Measurements from ENCODE around the gene NRP1.

NRP1 gene

DNA sequence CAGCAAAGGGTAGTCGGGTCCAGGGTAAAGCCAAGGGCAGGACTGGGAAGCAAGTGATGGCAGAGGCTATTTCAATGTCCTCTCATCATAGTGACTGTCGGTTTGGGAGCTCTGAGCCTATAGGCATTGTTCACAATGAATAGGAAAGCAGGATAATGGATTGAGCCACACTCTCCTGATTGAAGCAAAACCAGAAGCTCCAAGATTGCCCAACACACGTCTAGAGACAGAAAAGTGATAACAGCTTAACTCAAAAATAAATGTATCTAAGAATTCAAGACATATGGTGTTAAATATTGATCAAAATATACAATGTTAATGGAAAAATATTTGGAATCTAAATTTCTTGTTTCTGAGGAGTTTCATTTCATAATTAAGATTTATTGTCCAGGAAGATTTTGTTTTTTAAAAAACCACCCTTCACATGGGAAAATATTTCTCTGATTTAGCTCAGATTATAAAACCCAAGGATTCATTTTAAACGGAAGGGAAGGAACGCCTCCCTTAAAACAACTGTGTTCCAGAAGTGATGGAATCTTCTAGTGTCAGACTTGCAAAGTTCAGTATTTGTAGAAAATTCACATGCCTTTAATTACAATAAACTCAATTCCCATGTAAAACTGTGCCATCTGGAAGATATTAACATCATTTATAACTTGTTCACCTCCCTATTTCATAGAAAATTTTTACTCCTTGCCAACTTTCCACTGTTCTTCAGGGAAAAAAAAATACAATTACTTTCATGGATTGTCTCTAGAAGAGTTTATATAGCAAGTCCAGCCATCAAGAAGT lies 54.5 kb downstream of the NRP1 start:
- Histone ChIP-seq H3K9ac (ENCODE audit: low read length) (no peak overlapping the region), H3K4me1 (ENCODE audit: control insufficient read depth, insufficient read depth, low read length) (peaks cover 11% of the 10 kb centered on the region), H3K36me3 (ENCODE audit: control insufficient read depth, insufficient read depth, low read length) (no peaks in the 10 kb centered on the region), H3K9me3 (ENCODE audit: control insufficient read depth, low read length) (no peaks in the 10 kb centered on the region), H3K4me3 (ENCODE audit: low read length) (no peak overlapping the region), H3K27me3 (ENCODE audit: control insufficient read depth, insufficient read depth, low read length) (no peaks in the 10 kb centered on the region)

GRCh38 chr10:33279276-33279675 lies 55.2 kb downstream of the NRP1 start:
- peaks cover 11% of the 10 kb centered on the region for H3K4me1 ChIP-seq (ENCODE audit: control insufficient read depth, insufficient read depth, low read length)
- no peaks in the 10 kb centered on the region for H3K27me3 ChIP-seq (ENCODE audit: control insufficient read depth, insufficient read depth, low read length)
- no peak overlapping the region for H3K9ac ChIP-seq (ENCODE audit: low read length)
- H3K9me3 ChIP-seq (ENCODE audit: control insufficient read depth, low read length): no peaks in the 10 kb centered on the region
- no peaks in the 10 kb centered on the region for H3K36me3 ChIP-seq (ENCODE audit: control insufficient read depth, insufficient read depth, low read length)
- H3K4me3 ChIP-seq (ENCODE audit: low read length): no peak overlapping the region

GRCh38 chr10:33278198-33278597 lies 56.3 kb downstream of the NRP1 start:
- Histone ChIP-seq H3K4me1 (ENCODE audit: control insufficient read depth, insufficient read depth, low read length) (peaks cover 20% of the 10 kb centered on the region), H3K9me3 (ENCODE audit: control insufficient read depth, low read length) (no peaks in the 10 kb centered on the region), H3K9ac (ENCODE audit: low read length) (no peak overlapping the region)

DNA sequence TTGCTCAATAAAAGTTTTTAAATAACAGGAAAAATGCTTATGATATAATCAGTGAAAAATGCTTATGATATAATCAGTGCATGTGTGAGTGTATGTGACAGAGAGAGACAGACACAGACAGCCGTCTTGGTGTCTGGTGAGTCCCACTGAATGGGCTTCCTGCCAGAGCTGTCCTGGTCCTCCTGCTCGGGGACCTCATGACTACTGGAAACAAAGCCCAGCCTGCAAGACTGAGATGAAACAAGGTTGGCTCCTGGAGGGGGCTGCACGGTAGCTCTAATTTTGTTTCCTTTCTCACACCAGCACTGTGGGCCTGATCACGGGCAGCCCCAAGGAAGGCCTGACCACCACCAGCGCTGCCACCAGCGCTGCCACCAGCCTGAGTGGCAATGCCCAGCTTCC lies 57.3 kb downstream of the NRP1 start:
- no peaks in the 10 kb centered on the region for H3K36me3 ChIP-seq (ENCODE audit: control insufficient read depth, insufficient read depth, low read length)
- H3K4me1 ChIP-seq (ENCODE audit: control insufficient read depth, insufficient read depth, low read length): peaks cover 20% of the 10 kb centered on the region
- no peaks in the 10 kb centered on the region for H3K27me3 ChIP-seq (ENCODE audit: control insufficient read depth, insufficient read depth, low read length)
- H3K9me3 ChIP-seq (ENCODE audit: control insufficient read depth, low read length): no peaks in the 10 kb centered on the region
- no peak overlapping the region for H3K4me3 ChIP-seq (ENCODE audit: low read length)
- H3K9ac ChIP-seq (ENCODE audit: low read length): no peak overlapping the region

More at GRCh38 chr10:33278198-33278597, 56.3 kb downstream of the NRP1 start:
- Histone ChIP-seq H3K4me3 (ENCODE audit: low read length) (no peak overlapping the region), H3K36me3 (ENCODE audit: control insufficient read depth, insufficient read depth, low read length) (no peaks in the 10 kb centered on the region), H3K27me3 (ENCODE audit: control insufficient read depth, insufficient read depth, low read length) (no peaks in the 10 kb centered on the region)

DNA sequence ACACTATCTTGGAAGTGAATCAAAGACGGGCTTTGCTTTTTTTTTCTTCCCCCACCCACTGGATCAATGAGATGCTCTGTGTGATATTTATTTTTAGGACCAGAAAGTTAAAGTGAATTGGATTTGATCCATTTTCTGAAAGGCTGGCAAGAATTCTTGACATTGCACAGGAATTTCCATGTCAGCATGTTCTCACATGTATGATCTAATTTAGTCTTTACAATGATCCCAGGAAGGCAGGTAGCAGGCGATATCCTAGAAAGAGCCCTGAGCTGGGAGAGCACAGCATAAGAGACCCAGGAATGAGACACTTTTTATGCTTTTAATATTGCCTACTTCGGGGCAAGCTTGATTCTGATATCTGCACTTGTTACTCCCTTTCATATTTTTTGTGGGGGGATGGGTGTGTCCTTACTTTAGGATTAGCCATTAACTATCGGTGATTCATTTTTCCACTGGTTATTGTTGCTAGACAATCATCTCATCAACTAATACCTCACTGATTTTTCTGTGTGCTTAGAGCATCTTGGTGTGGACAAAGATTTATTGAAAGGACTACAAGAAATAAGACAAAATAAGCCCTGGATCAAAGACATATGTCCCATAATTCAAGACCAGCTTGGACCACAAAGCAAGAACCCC lies 58.1 kb downstream of the NRP1 start:
- Histone ChIP-seq H3K36me3 (ENCODE audit: control insufficient read depth, insufficient read depth, low read length) (no peaks in the 10 kb centered on the region), H3K4me1 (ENCODE audit: control insufficient read depth, insufficient read depth, low read length) (peaks cover 20% of the 10 kb centered on the region), H3K4me3 (ENCODE audit: low read length) (no peak overlapping the region), H3K9ac (ENCODE audit: low read length) (no peak overlapping the region), H3K27me3 (ENCODE audit: control insufficient read depth, insufficient read depth, low read length) (no peaks in the 10 kb centered on the region), H3K9me3 (ENCODE audit: control insufficient read depth, low read length) (no peaks in the 10 kb centered on the region)

DNA sequence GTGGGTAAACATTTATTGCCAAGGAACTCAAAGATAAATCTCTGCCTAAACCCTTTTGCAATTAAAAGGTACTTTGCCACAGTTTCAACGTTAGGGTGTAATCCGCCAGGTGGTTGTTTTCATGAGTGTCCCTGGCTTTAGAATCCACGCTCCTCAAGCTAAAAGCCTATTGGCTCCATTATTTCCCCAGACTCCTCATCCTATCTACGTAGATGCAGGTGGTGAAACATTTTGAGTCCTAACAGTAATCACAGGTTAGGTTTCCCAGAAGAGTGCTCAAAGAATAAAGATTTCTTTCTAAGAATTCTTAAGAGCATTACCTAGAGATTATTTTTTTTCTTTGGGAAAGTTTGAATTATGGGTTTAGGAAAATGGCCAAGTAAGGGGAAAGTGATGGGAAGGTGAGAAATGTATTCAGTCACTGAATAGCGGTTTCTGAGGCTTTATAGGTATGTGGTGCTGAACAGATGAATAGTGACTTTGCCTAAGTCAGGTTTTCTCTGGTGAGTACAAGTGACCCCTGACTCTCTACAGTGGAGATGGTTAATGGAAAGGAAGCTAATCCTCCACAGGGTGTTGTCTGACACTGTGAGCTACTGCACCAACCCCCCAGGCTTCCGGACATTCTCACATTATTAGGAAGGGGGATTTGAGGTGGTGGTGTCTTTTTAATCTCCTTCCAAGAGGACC lies 60.2 kb downstream of the NRP1 start:
- Histone ChIP-seq H3K9ac (ENCODE audit: low read length) (no peak overlapping the region), H3K9me3 (ENCODE audit: control insufficient read depth, low read length) (no peaks in the 10 kb centered on the region), H3K36me3 (ENCODE audit: control insufficient read depth, insufficient read depth, low read length) (no peaks in the 10 kb centered on the region), H3K4me3 (ENCODE audit: low read length) (peak overlapping the region; percentile 28), H3K4me1 (ENCODE audit: control insufficient read depth, insufficient read depth, low read length) (peaks cover 15% of the 10 kb centered on the region), H3K27me3 (ENCODE audit: control insufficient read depth, insufficient read depth, low read length) (no peaks in the 10 kb centered on the region)

DNA sequence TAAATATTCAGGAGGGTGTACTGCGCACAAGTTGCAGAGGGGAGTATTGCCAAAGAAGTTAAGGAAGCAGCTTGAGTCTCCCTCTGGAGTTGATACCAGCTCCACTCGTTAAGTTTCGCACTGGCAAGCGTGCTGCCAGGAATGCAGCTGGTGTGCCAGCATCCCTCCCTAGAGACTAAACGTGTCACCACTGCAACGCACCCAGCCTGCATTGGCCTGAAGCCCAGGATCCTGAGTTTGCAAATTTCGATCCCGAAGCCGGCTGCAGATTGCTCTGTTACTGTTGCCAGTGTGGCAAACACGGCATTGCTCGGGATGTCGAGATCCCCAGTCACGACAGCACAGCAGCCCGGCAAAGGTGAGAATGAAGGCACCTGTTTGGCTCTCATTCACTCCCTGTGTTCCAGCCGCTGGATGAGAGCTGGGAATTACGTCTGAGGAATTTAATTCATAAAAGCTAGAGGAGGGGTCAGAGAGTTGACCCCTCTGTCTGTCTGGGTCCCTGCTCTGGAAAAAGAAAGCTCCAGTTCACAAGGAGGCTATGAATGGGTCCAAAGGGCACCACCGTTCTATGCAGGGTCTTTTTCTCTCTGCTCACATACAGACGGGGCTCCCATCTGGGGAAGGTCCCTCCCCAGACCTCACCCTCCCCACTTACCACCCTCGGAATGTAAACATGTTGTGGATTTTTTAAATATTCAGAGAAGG lies 61.0 kb downstream of the NRP1 start:
- H3K9ac ChIP-seq (ENCODE audit: low read length): peak overlapping the region; percentile 43
- H3K4me3 ChIP-seq (ENCODE audit: low read length): peak overlapping the region; percentile 28
- no peaks in the 10 kb centered on the region for H3K27me3 ChIP-seq (ENCODE audit: control insufficient read depth, insufficient read depth, low read length)
- peaks cover 15% of the 10 kb centered on the region for H3K4me1 ChIP-seq (ENCODE audit: control insufficient read depth, insufficient read depth, low read length)
- no peaks in the 10 kb centered on the region for H3K36me3 ChIP-seq (ENCODE audit: control insufficient read depth, insufficient read depth, low read length)
- H3K9me3 ChIP-seq (ENCODE audit: control insufficient read depth, low read length): no peaks in the 10 kb centered on the region

DNA sequence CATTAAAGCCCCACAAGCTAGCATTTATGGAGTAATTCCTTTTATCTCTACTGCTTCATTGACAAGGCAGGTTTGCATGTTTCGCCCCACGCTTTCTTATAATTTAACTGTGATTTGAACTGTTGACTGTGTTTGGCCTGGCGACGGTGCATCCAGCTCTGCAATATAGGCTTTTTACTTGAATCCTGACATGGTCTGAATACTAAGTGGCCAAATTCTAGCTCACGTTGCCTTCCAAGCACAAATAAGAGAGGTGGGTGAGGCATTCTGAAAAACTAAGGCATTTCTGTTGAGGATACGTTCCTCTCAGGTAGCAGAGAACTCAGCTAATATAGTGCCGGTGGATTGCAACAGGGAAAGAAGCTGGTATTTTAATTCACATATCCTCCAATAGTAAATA lies 61.8 kb downstream of the NRP1 start:
- no peaks in the 10 kb centered on the region for H3K9me3 ChIP-seq (ENCODE audit: control insufficient read depth, low read length)
- peaks cover 15% of the 10 kb centered on the region for H3K4me1 ChIP-seq (ENCODE audit: control insufficient read depth, insufficient read depth, low read length)
- H3K4me3 ChIP-seq (ENCODE audit: low read length): no peak overlapping the region
- H3K9ac ChIP-seq (ENCODE audit: low read length): no peak overlapping the region
- no peaks in the 10 kb centered on the region for H3K27me3 ChIP-seq (ENCODE audit: control insufficient read depth, insufficient read depth, low read length)
- no peaks in the 10 kb centered on the region for H3K36me3 ChIP-seq (ENCODE audit: control insufficient read depth, insufficient read depth, low read length)

GRCh38 chr10:33271969-33272583 lies 62.4 kb downstream of the NRP1 start:
- Histone ChIP-seq H3K27me3 (ENCODE audit: control insufficient read depth, insufficient read depth, low read length) (no peaks in the 10 kb centered on the region), H3K9me3 (ENCODE audit: control insufficient read depth, low read length) (no peaks in the 10 kb centered on the region), H3K9ac (ENCODE audit: low read length) (no peak overlapping the region), H3K4me3 (ENCODE audit: low read length) (no peak overlapping the region), H3K36me3 (ENCODE audit: control insufficient read depth, insufficient read depth, low read length) (no peaks in the 10 kb centered on the region), H3K4me1 (ENCODE audit: control insufficient read depth, insufficient read depth, low read length) (peaks cover 15% of the 10 kb centered on the region)

DNA sequence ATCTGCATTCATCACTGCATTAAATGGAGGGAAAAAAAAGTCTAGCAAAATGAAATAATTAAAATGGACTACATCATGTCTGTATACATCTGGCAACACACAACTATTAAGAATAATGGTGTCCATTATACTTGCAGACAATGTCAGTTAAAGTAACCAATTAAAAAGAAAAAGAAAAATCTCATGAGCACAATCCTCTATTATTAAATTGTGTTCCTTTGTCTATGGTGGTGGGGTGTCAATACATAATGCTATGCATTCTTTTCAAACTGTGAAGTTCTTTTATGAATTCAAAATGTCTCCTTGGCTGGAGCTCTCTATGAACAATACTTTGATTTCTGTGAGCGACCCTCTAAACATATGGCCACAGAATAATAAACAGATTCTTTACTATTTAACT lies 63.5 kb downstream of the NRP1 start:
- H3K9me3 ChIP-seq (ENCODE audit: control insufficient read depth, low read length): no peaks in the 10 kb centered on the region
- no peaks in the 10 kb centered on the region for H3K36me3 ChIP-seq (ENCODE audit: control insufficient read depth, insufficient read depth, low read length)
- H3K9ac ChIP-seq (ENCODE audit: low read length): no peak overlapping the region
- H3K27me3 ChIP-seq (ENCODE audit: control insufficient read depth, insufficient read depth, low read length): no peaks in the 10 kb centered on the region
- peaks cover 11% of the 10 kb centered on the region for H3K4me1 ChIP-seq (ENCODE audit: control insufficient read depth, insufficient read depth, low read length)
- no peak overlapping the region for H3K4me3 ChIP-seq (ENCODE audit: low read length)

GRCh38 chr10:33267708-33268107 lies 66.8 kb downstream of the NRP1 start:
- no peaks in the 10 kb centered on the region for H3K9me3 ChIP-seq (ENCODE audit: control insufficient read depth, low read length)
- no peak overlapping the region for H3K4me3 ChIP-seq (ENCODE audit: low read length)
- no peaks in the 10 kb centered on the region for H3K27me3 ChIP-seq (ENCODE audit: control insufficient read depth, insufficient read depth, low read length)
- H3K4me1 ChIP-seq (ENCODE audit: control insufficient read depth, insufficient read depth, low read length): peaks cover 30% of the 10 kb centered on the region
- no peak overlapping the region for H3K9ac ChIP-seq (ENCODE audit: low read length)
- H3K36me3 ChIP-seq (ENCODE audit: control insufficient read depth, insufficient read depth, low read length): no peaks in the 10 kb centered on the region

Data from mucosa of stomach (tissue), 1 donor.